ENCODE measurements around the gene SFXN5.
"Not testable (repeated sequence)": the region's sequence is repeated elsewhere in the genome, so short reads cannot be mapped to it uniquely, and the experiment has no call there.

The SFXN5 gene

GRCh38 chr2:72917877-72918553 is 153.5 kb downstream of the SFXN5 start:
- DNase-seq: no peak

DNA sequence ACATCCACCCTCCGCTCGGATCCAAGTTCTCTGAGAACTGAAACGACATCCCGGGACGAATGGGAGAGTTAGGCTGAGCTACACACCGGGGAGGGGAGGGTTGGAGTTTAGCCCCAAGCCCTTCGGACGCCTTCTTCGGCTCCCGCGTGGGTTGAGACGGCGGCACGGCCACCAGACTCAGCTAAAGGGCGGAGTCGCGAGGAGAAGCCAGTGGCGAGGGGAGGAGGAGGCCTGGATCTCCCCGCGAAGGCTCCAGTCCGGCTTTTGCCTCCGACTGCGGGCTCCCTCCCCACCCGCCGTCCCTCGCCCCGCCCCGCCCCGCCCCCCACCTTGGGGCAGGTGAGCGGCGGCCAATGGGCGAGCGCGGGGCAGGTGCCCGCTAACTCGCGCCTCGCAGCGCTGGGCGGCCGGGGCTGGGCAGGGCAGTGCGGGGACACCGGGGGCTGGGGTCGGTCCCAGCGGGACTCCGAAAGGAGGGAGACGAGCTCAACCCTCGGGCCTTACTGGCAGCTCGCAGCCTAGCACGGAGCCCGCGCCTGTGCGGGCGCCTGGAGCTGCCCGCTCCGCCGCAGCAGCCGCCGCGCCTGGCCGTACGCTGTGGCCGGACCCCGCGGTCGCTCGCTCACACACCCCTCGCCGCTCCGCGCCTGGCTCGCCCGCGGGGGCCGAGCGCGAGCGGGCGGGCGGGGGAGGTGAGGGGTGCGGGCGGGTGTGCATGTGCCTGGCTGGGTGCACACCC is 154.2 kb downstream of the SFXN5 start, which contains the start of gene EMX1:
TSS of gene EMX1 (plus strand) at position 382 of the 739 bp plus-strand sequence. CDS start at position 716, 334 bp downstream.
- peak; percentile 25 to 30 for DNase-seq

DNA sequence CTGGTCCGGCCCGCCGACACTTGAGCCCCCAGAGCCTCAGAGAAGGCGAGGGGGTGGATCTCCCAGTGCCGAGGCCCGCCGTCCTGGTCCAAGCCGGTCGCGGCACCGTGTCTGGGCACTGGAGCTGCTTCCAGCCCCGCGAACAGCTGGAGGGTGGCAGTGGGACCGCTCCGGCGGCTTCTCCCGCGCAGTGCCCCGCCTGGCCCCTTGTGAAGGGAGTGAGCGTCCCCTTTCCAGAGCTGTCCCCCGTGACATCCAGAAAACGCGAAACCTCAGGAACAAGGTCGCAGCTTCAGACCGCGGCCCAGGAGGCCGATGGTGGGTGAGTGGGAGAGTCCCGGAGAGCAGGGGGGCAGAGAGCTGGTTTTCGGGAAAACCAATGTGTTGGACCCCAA is 154.8 kb downstream of the SFXN5 start:
- no peak for DNase-seq

- no peak for DNase-seq
These were observed 155.4 kb downstream of the SFXN5 start for GRCh38 chr2:72915907-72916742.

GRCh38 chr2:72915320-72915906 is 156.1 kb downstream of the SFXN5 start:
- DNase-seq: no peak

DNA sequence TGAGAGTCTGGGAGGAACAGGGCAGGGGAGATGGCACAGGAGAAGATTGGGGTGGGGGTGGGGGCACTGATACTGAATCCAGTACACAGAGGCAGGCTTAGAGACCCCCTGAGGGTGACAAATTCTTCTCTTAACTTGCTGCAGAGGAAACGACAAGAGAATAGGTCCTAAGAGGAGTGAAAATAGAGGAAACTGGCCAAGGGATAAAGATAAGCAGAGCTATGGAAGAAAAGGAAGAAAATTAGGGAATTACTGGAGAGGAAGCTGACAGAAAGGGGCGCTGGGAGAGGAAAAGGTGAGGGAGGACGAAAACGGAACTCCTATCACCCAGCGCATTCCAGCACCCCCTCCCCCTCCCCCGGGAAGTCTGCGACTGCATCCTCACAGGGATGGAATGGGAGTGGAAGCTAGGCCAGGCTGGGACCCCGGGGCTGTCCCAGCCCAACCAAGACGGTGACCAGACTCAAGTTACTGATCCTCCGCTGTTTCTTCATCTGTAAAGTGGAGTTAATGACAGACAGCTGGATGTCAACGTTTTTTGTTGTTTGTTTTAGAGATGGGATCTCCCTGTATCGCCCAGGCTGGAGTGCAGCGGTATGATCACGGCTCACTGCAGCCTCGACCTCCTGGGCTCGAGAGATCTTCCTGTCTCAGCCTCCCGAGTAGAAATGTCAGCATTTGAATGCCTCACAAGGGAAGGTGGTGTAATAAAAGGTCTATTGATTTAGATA is 156.8 kb downstream of the SFXN5 start:
- DNase-seq: no peak

DNA sequence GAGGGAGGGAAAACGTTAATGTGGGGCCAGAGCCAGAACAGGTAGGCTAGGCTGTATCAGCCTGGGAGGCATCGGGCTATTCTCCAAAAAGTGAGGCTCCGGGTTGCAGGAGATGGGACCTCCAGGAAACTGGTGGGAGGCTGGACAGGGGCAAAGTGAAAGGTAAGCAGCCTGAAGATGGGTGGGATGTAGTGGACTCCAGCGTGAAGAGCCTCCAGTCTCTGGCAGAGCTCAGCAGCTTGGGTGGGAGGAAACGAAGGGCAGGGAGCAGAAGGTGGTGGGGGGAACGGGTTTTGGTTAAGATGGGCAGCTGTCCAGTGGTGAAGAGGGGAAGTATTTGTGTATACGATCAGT is 157.3 kb downstream of the SFXN5 start:
- DNase-seq: no peak

DNA sequence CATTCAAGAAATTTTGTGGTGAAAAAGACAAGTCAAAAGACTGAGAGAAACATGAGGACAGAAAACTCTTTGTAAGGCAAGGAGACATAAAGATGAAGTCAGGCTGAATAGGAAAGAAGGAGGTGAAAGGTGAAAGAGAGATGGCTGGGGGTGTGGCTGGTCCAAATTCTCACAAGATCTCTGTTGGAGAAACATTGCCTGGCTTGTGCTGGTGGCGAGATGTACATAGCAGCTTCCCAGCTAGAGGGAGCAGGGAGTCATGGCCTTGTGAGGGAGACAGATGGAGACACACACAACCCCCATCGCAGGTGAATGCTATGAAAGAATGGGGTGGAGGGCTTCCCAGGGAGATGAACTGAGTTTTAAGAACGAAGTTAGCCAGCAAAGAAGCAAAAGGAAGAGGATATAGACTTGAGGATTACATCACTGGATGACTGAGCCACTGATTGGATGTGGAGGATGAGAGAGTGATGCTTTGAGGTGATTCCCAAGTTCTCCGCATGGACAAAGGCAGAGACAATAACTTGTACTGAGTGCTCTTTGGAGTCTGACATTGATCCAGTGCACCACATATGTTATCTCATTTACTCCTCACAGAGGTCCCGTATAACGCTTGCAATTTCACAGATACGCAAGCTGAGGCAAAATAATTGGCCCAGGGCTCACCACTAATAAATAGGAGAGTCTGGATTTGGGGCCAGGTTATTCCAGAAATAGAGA is 157.9 kb downstream of the SFXN5 start:
- no peak for DNase-seq

DNA sequence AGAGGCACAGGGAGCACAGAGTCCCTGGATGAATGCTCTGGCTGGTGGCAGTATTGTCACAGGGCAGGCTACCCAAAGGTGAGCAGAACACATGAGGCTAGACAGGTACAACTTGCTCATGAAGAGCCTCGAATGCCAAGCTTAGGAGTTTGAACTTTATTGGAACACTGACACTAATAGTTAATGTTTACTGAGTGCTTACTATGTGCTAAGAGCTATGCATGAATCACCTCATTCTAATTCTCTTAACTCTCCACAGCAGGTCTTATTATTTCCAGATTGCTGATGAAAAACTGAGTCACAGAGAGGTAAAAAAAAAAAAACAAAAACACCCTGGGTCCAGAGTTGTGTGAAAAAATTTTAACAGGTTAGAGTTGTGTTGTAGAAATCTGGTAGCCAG is 160.3 kb downstream of the SFXN5 start:
- DNase-seq: no peak

DNA sequence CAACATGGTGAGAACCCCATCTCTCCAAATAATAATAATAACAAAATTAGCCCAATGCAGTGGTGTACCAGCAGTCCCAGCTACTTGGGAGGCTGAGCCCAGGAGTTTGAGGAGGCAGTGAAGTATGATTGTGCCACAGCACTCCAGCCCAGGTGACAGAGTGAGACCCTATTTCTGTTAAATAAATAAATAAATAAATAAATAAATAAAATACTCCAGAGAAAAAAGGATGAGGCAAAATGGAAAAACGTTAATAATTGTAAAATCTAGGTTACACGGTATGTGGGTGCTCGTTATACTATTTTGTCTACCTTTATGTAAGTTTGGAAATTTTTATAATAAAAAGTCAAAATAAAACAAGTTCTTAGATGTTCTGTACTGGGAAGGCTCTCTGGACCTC is 162.8 kb downstream of the SFXN5 start:
- DNase-seq: no peak

- not testable (repeated sequence) for DNase-seq
These were observed 164.1 kb downstream of the SFXN5 start for GRCh38 chr2:72907369-72907768.

DNA sequence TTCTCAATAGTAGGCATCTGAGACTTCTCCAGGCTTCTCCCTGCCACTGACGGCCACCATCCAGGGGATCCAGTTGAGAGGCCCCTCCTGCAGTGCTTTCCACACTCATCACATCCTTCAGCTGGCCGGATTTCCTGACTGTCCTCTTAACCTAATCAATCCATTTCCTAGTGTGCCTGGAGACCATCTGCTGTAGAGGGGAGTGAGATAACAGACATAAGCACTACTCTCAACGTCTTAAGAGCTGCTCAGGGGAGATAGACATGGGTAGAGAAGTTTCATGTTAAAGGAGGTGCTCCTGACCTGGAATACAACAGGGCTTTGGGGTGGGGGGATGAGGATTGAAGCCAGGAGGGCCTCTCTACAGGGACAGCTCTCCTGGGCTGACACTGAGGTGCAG is 170.1 kb downstream of the SFXN5 start:
- no peak for DNase-seq

DNA sequence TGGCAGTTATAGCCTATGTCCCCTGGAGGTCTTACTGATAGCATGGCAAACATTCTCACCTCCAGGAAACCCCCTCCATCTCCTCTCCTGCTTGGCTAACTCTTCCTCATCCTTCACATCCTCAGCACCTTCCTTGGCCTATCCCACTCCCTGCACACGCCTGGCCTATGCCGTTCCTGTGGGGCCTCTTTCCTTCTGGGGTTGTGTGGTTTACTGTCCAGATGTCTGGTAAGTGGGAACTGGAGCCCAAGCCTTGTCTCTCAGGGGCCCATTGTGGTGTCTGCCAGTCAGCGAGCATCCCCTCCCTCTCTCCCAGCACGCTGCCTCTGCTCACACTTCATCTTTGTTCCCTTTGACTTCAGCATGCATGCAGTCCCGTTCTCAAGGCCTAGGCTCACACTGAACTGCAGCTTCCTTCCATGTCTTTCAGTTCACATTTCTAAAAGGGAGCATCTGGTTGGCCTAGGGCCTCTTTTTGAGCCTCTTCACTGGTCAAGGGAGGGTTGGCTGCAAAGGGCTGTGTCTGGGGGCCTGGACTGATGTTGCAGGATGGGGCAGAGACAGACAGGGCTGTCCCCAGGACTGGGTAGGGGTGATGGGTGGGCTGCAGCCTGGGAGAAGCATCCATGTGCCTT is 171.2 kb downstream of the SFXN5 start:
- DNase-seq: no peak

GRCh38 chr2:72898585-72898906 is 173.0 kb downstream of the SFXN5 start:
- DNase-seq: no peak

GRCh38 chr2:72897785-72898584 is 173.5 kb downstream of the SFXN5 start:
- DNase-seq: no peak

GRCh38 chr2:72896446-72896845 is 175.1 kb downstream of the SFXN5 start:
- no peak for DNase-seq

GRCh38 chr2:72895759-72896281 is 175.7 kb downstream of the SFXN5 start:
- no peak for DNase-seq

DNA sequence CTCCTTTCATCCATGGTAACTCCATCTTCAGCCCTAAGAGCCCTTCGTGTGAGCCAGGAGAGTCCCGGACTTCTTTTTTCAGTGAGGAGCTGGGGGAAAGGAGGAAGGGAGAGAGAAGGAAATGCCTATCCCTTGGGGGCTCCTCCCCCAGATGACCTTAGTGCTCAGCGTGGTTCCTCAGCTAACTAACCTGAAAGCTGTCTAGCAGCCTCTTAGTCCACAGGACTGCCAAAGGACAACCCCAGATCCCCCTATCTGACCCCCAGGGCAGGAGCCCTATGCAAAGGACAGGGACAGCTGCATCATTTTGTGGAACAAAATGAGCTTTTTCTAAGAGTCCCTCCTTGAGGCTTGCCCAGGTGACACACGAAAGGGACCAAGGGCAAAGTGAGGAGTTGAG is 176.4 kb downstream of the SFXN5 start:
- no peak for DNase-seq

DNA sequence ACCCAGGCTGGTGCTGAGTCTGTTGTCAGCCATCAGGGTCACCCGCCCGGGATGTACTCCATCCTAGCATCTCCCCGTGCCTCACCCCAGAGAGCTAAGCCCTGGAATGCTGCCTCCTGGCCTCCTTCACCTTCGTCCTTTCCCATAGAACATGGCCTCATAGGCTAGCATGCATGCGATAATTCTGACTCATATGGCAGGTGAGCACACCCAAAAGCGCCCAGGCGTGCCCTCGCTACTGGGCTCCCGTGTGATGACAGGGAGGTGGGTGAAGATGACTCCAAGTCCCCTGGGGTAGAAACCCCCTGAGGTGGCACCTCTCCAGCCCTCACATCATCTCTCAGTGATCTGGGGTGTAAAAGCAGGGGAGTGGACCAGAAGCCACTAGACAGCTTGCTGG is 177.0 kb downstream of the SFXN5 start:
- DNase-seq: no peak

GRCh38 chr2:72893594-72894319 is 177.8 kb downstream of the SFXN5 start:
- no peak for DNase-seq

Data from activated CD4-positive, alpha-beta T cell treated with anti-CD3 and anti-CD28 coated beads for 4 hours (primary cell).